K562 treated with DMSO at 1 percent for 4 hours (cell line): Measurements from ENCODE around the gene ASB6. TPM values are rescaled to one million over a fixed set of nuclear protein-coding genes. Genes with fewer than 3 reads are reported as not detected.

Experiments used
- total RNA-seq: library from RNA; unstranded; fragments of 300-600 nt; gene quantifications from 2 replicates; pipeline ENCODE4 v1.2.3, GENCODE V29; 2022; ENCODE audit not compliant: insufficient read depth

ASB6 gene, protein sequence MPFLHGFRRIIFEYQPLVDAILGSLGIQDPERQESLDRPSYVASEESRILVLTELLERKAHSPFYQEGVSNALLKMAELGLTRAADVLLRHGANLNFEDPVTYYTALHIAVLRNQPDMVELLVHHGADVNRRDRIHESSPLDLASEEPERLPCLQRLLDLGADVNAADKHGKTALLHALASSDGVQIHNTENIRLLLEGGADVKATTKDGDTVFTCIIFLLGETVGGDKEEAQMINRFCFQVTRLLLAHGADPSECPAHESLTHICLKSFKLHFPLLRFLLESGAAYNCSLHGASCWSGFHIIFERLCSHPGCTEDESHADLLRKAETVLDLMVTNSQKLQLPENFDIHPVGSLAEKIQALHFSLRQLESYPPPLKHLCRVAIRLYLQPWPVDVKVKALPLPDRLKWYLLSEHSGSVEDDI
- 17.1 and 19.8 TPM in 2 replicates for total RNA-seq

GRCh38 chr9:129641750-129642585, at the start of gene ASB6:
TSS of gene ASB6 (minus strand) at chr9:129642151. CDS start at chr9:129641999, 152 bp downstream.

DNA sequence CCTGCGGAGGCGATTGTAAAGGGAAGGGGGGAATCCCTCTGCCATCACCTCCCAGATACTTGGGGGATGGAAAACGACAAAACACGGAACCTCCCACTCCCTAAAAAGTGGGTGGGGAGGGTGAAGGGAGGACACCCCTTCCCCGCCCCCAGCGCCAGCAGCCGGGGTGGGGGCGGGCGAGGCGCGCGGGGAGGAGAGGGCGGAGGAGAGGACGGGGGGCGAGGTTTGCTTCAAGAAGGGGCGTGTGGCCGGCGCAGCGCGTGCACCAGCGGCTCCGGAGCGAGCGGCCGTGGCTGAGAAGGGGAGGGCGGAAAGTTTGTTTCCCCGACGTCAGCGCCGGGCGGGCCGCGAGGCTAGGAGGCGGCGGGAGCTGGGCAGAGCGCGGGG, 23.4 kb upstream of the ASB6 start, which contains the start of gene PRRX2:
PRRX2 (plus strand) TSS at position 259 of the 387 bp plus-strand sequence. CDS start 221 bp downstream, outside the sequence.

GRCh38 chr9:129626079-129626624, 15.8 kb downstream of the ASB6 start, which contains the start of gene NTMT1:
TSS of gene NTMT1 (plus strand) at chr9:129626163. CDS start at chr9:129632704, 6,541 bp downstream.

GRCh38 chr9:129620669-129621295, 21.2 kb downstream of the ASB6 start, which contains the start of gene C9orf50:
TSS of gene C9orf50 (minus strand) at chr9:129621101. CDS start at chr9:129620574, 527 bp downstream.

Other genes starting within 250 kb of the ASB6 start
- not detected in 2 replicates for gene C9orf50, start 21.1 kb downstream of the ASB6 start, total RNA-seq
- gene NTMT1, start 16.0 kb downstream of the ASB6 start, total RNA-seq, result 49.1 and 53.1 TPM in 2 replicates
- gene PRRX2, start 23.5 kb upstream of the ASB6 start, total RNA-seq, result not detected in 2 replicates
- gene PTGES, start 110.9 kb upstream of the ASB6 start, total RNA-seq, result not detected in 2 replicates
- gene TOR1B, start 161.0 kb upstream of the ASB6 start, total RNA-seq, result 34.9 and 37.9 TPM in 2 replicates
- gene TOR1A, start 182.0 kb upstream of the ASB6 start, total RNA-seq, result 45.0 and 57.8 TPM in 2 replicates
- gene C9orf78, start 193.1 kb upstream of the ASB6 start, total RNA-seq, result 91.3 and 92.2 TPM in 2 replicates
- 93.8 and 95.0 TPM in 2 replicates for gene USP20, start 193.3 kb upstream of the ASB6 start, total RNA-seq